ENCODE data around the gene WNT4. TPM values are rescaled to one million over a fixed set of nuclear protein-coding genes. Genes with fewer than 3 reads are reported as not detected.

The WNT4 gene
- polyA plus RNA-seq, 3 donors = not detected

DNA sequence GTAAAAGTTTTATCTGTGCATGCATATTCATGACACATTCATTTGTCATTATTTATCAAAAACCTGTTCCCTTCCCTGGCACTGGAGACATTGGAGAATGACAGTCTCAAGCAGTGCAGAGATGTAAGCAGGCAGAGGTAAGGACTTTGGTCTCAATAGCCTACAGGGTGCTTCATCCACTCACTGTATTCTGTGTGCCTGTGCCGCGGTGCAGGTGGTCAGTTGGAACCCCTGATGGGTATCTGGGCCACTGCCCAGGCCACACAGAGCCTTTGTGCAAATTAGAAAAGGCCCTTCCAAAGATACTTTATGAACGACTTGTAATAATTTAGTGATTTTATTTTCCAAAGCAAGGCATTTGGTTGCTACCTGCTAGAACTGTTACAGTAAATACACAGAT lies 46.4 kb downstream of the WNT4 start:
- Mint-ChIP-seq H3K36me3 (peaks cover 70 to 85% of the 10 kb centered on the region in 2 donors), H3K4me1 (peaks cover 31% of the 10 kb centered on the region), H3K4me3 (no peak overlapping the region), H3K27ac (no peak overlapping the region), H3K27me3 (ENCODE audit: low read depth in 3 of 3) (no peaks in the 10 kb centered on the region), H3K9me3 (no peaks in the 10 kb centered on the region)
- H3K4me2 ChIP-seq (replicated peaks; ENCODE audit: extremely low read depth, low read length, poor library complexity, severe bottlenecking) = no peak overlapping the region
- H3K27me3 ChIP-seq (ENCODE audit: control insufficient read depth in 2 of 2, insufficient read depth in 2 of 2, low read length in 2 of 2) = no peaks in the 10 kb centered on the region
- no peak overlapping the region for H2AFZ ChIP-seq (ENCODE audit: insufficient read depth, low read depth, low read length, poor library complexity, severe bottlenecking)
- peaks cover 91% of the 10 kb centered on the region for H3K79me2 ChIP-seq (ENCODE audit: insufficient read depth, low read length)
- 100% methylated on average over 2 of the region's 3 CpGs for WGBS (ENCODE audit: insufficient coverage)
- intact Hi-C loops (cut with micrococcal nuclease) = no loop called here
- H3K27ac ChIP-seq (ENCODE audit: low read depth in 1 of 2, low read length in 2 of 2) = no peak overlapping the region
- peaks cover 6 to 11% of the 10 kb centered on the region in 2 donors for H3K4me1 ChIP-seq (ENCODE audit: control insufficient read depth in 1 of 2, insufficient read depth in 2 of 2, low read length in 2 of 2)
- no peak overlapping the region for H3K9ac ChIP-seq (ENCODE audit: insufficient read depth, low read length, poor library complexity, severe bottlenecking)
- TF ChIP-seq, protein P1, sequence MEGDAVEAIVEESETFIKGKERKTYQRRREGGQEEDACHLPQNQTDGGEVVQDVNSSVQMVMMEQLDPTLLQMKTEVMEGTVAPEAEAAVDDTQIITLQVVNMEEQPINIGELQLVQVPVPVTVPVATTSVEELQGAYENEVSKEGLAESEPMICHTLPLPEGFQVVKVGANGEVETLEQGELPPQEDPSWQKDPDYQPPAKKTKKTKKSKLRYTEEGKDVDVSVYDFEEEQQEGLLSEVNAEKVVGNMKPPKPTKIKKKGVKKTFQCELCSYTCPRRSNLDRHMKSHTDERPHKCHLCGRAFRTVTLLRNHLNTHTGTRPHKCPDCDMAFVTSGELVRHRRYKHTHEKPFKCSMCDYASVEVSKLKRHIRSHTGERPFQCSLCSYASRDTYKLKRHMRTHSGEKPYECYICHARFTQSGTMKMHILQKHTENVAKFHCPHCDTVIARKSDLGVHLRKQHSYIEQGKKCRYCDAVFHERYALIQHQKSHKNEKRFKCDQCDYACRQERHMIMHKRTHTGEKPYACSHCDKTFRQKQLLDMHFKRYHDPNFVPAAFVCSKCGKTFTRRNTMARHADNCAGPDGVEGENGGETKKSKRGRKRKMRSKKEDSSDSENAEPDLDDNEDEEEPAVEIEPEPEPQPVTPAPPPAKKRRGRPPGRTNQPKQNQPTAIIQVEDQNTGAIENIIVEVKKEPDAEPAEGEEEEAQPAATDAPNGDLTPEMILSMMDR (IDR thresholded peaks at IDR 0.05) = no peak
- no peaks in the 10 kb centered on the region for H3K9me3 ChIP-seq (replicated peaks in 1 of 2; ENCODE audit: control insufficient read depth in 1 of 2, insufficient read depth in 1 of 2, low read length in 2 of 2)
- H3K36me3 ChIP-seq (replicated peaks in 1 of 2; ENCODE audit: control insufficient read depth in 1 of 2, insufficient read depth in 2 of 2, low read length in 2 of 2) = peaks cover 60 to 91% of the 10 kb centered on the region in 2 donors
- peaks cover 100% of the 10 kb centered on the region for H4K20me1 ChIP-seq (ENCODE audit: insufficient read depth, low read length)
- DNase-seq = no peak
- no peak overlapping the region for H3K4me3 ChIP-seq (replicated peaks in 1 of 3; ENCODE audit: low read depth in 2 of 3, low read length in 3 of 3)

DNA sequence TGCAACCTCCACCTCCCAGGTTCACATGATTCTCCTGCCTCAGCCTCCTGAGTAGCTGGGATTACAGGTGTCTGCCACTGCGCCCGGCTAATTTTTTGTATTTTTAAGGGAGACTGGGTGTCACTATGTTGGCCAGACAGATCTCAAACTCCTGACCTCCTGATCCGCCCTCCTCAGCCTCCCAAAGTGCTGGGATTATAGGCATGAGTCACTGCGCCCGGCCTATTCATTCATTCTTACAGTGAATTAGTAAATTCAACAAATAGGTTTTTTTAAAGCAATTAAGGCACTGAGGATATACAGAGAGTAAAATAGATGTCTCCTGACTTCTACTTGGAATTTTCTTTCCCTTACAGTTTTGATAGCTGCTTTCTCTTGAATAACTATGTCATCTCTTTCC lies 46.9 kb downstream of the WNT4 start:
- peaks cover 8 to 11% of the 10 kb centered on the region in 2 donors for H3K4me1 ChIP-seq (ENCODE audit: control insufficient read depth in 1 of 2, insufficient read depth in 2 of 2, low read length in 2 of 2)
- peaks cover 31% of the 10 kb centered on the region for H3K4me1 Mint-ChIP-seq
- H3K9ac ChIP-seq (ENCODE audit: insufficient read depth, low read length, poor library complexity, severe bottlenecking) = no peak overlapping the region
- H2AFZ ChIP-seq (ENCODE audit: insufficient read depth, low read depth, low read length, poor library complexity, severe bottlenecking) = no peak overlapping the region
- no peak overlapping the region for H3K27ac Mint-ChIP-seq
- no peak for DNase-seq
- TF ChIP-seq, protein P1 (IDR thresholded peaks at IDR 0.05) = no peak
- no peaks in the 10 kb centered on the region for H3K9me3 Mint-ChIP-seq
- no peaks in the 10 kb centered on the region for H3K27me3 ChIP-seq (ENCODE audit: control insufficient read depth in 2 of 2, insufficient read depth in 2 of 2, low read length in 2 of 2)
- H3K27ac ChIP-seq (ENCODE audit: low read depth in 1 of 2, low read length in 2 of 2) = no peak overlapping the region
- peaks cover 72 to 89% of the 10 kb centered on the region in 2 donors for H3K36me3 Mint-ChIP-seq
- H3K9me3 ChIP-seq (replicated peaks in 1 of 2; ENCODE audit: control insufficient read depth in 1 of 2, insufficient read depth in 1 of 2, low read length in 2 of 2) = no peaks in the 10 kb centered on the region
- H3K27me3 Mint-ChIP-seq (ENCODE audit: low read depth in 3 of 3) = no peaks in the 10 kb centered on the region
- no peak overlapping the region for H3K4me2 ChIP-seq (replicated peaks; ENCODE audit: extremely low read depth, low read length, poor library complexity, severe bottlenecking)
- H3K4me3 ChIP-seq (replicated peaks in 1 of 3; ENCODE audit: low read depth in 2 of 3, low read length in 3 of 3) = no peak overlapping the region
- H3K79me2 ChIP-seq (ENCODE audit: insufficient read depth, low read length) = peaks cover 91% of the 10 kb centered on the region
- peaks cover 100% of the 10 kb centered on the region for H4K20me1 ChIP-seq (ENCODE audit: insufficient read depth, low read length)
- no peak overlapping the region for H3K4me3 Mint-ChIP-seq
- peaks cover 62 to 91% of the 10 kb centered on the region in 2 donors for H3K36me3 ChIP-seq (replicated peaks in 1 of 2; ENCODE audit: control insufficient read depth in 1 of 2, insufficient read depth in 2 of 2, low read length in 2 of 2)
- WGBS (ENCODE audit: insufficient coverage) = no CpG with 5 or more reads among the region's 5 CpGs
- intact Hi-C loops (cut with micrococcal nuclease) = no loop called here
